GM19351 (cell line): Measurements from ENCODE around the gene BTBD9.

ENCODE experiments used
- ATAC-seq: cut with Tn5 transposase; IDR thresholded peaks from one replicate; pipeline ENCODE4 v1.9.1; 2021; ENCODE audit warnings: mild to moderate bottlenecking, moderate library complexity; ENCODE audit not compliant: unreplicated experiment

BTBD9 gene

DNA sequence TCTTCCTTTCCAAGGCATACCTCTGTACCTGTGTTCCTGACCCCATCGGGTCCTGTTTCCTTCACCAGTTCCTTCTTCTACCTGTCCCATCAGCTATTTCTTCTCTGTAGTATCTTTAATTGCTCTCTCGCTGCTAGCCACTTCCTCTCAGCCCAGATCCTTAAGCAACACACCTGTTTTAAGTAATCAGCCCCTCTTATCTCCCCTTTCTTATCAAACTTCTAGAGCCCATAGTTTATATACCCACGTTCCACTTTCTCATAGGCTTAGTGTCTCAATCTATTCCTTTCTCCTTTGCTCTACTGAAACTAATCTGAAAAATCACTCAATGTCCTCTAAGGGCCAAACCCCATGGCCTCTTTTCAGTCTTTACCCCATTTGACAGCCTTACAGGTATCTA, 239.6 kb downstream of the BTBD9 start:
- ATAC-seq: no peak

DNA sequence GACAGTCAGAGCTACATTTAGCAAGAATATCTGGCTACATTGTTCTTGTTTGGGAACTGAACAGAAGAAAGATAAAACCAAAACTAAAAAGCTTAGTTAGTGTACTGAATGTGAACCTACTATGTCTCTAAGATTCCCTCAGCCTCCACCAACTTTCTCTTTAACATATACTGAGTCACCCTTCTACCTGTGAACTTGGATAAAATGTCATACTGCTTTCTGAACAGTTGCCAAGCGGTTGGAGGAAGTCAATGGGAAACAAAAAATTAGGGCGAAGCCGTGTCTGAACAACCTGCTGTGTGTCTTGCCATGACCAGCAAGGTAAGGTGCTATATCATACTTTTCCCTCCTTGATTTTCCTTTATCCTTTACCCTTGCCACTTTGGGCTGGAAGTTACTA, 243.5 kb downstream of the BTBD9 start:
- no peak for ATAC-seq

DNA sequence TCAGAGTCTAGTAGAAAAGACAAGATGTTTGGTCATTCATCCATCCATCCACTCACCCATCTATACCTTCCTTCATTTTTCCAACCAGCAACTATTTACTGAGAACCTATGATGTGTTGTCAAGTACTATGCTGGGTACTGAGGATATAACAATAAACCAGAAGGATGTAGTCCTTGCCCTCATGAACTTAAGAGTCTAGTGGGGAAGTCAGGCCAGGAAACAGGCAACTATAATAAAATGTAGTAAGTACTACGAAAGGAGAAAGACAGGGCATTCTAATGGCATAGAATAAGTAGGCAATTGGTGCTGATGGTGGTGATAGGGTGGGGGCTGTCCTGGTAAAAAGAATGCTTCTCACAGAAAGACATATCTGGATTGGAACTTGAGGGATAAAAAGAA, 245.7 kb downstream of the BTBD9 start:
- no peak for ATAC-seq

DNA sequence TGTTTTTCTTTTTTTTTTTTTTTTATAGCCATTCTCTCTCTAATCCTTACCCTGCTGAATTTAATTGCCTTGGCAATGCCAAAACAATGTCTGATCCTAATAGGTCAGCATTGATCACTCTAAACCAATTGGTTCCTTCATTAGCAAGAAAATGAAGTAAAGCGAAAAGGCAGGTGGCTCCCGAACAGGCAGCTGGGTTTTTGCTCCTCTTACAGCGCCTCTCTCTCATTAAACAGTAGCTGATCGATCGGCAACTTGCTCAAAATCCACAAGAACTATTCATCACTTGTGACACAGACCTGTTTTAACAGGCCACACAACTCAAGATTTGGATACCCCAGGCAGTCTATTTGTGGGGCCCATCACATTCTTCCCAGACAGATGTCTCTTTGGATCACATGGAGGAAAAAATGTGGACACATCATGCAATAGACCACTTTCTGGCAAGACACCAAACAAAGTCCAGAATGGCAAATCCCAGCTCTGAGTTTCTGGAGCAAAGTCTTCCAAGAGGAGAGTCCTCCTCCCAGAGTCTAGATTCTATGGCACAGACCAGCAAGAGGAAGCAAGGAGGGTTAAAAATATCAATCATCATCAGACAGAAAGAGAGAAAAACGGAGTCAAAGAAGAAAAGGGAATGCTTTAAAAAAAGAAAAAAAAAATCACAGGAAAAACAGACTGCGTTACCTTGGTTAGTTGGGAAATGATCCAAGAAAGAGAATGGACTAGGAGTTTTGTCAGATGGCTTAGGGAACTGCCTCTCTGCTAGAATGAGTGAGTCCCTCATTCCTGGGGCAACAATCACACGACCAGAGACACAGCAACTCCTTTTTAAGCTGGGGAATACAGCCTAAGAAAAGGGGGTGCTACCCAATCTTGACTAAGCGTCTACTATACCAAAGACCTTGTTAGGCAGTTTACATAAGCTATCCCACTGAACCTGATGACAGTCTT, 247.8 kb downstream of the BTBD9 start:
- no peak for ATAC-seq

DNA sequence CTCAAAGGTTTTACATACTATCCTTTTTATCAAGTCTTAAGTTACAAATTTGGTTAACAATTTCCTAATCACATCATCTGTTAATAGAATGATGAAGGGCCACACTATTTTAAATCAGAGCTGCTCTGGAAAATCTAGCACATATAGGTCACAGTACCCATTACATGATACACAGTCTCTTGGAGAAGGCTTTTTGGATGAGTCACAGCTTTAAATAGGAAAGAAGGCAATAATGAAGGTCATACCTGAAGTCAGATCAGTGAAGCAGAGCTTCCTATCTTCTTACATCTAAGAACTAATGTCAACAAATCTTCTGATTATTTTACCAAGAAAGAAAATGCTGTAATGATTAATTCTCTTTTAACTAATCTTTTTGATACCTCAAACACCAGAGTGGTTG, 248.5 kb downstream of the BTBD9 start:
- ATAC-seq: no peak

DNA sequence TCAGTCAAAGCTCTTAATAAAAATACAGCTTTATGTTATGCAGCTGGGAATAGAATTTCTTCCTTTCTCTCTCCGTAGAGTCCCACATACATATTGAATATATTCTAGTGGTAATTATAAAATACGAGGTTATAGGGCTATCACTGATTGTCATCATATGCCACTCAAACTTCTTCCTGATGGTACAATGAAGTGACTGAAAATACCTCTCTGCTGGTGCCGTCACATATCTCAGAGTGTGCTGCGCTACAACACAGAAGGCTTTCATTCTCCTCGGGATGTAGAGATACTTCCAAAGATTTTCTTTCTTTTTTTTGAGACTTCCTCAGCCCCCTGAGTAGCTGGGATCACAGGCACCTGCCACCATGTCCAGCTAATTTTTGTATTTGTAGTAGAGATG, 249.9 kb downstream of the BTBD9 start:
- no peak for ATAC-seq

DNA sequence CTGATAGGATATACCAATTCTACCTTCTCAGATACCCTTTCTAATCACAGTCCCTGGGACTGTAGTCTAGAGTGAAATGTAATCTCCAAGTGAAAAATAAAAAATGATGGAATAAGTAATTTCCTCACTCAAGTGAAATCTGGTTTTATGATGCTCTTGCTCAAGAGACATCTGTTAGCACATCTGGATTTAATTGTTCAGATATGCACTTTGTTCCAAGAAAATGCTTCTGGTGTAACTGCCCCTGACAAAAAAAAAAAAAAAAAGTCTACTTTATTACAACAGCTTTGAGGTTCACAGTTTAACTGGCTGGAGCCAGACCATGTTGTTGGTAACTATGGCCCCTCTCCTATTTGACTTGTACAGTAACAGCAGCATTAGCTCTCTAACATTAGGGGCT, 251.8 kb downstream of the BTBD9 start:
- ATAC-seq: no peak

DNA sequence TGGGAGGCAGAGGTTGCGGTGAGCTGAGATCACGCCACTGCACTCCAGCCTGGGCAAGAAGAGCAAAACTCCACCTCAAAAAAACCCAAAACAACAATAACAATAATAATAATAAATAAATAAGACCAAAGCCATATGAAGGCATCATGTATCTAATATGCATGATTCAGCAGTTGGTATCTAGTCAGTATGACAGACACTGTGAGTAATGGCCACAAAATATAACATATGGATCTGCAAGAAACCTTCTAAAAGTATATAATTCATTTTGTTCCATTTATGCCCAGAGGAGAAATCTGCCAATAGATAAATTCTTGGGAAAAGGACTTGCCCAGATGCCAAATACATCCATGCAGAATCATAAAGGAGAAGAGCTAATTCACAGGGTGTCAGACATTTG, 252.3 kb downstream of the BTBD9 start:
- no peak for ATAC-seq

DNA sequence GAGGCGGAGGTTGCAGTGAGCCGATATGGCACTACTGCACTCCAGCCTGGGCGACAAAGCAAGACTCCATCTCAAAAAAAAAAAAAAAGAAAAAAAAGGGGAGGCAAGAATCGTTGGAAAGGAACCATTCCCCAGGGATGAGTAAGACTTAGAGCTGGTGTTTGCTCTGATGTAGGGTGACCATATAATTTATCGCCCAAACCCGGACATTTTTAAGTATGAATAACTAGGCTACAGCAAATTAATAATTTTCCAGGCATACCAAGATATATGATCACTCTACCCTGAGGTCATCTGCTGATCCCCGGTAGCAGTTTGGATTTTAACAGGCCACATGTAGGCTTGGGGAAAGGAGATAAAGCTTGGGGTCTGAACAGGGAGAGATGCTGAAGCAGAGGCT, 260.9 kb downstream of the BTBD9 start:
- no peak for ATAC-seq

DNA sequence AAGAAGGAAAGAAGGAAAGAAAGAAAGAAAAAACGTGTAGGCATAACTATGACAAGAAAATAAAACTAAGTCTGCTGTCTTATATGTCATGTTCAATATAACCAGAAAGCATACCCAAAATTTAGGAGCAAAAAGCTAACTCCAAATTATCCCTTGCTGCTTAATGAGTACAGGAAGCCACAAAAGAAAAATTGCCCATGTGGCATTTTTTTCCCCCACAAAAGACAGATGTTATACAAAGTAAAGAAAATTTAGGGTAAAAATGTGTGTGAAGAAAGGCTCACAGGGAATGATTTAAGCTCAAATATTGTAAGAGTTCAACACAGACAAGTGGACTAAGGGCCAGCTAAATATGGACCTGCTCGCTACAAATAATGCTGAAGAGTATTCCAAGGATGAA, 263.8 kb downstream of the BTBD9 start:
- ATAC-seq: no peak

DNA sequence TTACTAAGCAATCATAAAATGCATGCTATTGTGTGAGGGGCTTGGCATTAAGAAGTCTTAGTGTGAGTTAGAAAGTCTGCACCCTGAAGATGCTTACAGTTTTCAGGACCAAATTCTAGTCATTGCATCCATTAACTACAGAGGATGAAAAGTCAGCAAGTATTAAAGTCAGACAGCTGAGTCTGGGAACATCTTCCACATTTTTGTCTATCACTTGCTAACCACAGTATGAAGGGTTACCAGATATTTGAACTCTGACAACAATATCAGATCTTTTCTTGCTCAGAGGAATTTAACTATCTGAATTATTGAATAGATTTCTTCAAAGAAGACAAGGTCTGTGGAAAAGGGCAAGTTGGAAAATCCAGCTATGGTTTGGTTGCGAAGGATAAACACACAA, 264.4 kb downstream of the BTBD9 start:
- ATAC-seq: no peak

DNA sequence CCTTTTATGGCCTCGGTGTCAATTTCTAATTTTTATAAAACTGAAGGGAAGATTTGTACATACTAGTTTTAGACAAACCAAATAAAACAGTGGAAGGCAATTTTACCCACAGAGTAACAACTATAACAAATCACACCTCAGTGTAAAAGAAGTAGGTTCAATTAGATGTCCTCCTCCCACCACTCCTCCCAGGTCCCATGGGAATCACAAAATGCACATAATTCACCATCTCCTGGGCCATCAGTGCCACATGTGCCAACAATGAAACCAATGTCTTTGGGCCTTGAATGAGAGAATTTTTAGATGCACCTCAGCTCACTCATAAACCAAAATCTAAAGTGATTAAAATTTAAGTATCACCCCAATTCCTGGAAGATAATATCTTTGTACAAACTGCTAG, 267.8 kb downstream of the BTBD9 start:
- no peak for ATAC-seq

DNA sequence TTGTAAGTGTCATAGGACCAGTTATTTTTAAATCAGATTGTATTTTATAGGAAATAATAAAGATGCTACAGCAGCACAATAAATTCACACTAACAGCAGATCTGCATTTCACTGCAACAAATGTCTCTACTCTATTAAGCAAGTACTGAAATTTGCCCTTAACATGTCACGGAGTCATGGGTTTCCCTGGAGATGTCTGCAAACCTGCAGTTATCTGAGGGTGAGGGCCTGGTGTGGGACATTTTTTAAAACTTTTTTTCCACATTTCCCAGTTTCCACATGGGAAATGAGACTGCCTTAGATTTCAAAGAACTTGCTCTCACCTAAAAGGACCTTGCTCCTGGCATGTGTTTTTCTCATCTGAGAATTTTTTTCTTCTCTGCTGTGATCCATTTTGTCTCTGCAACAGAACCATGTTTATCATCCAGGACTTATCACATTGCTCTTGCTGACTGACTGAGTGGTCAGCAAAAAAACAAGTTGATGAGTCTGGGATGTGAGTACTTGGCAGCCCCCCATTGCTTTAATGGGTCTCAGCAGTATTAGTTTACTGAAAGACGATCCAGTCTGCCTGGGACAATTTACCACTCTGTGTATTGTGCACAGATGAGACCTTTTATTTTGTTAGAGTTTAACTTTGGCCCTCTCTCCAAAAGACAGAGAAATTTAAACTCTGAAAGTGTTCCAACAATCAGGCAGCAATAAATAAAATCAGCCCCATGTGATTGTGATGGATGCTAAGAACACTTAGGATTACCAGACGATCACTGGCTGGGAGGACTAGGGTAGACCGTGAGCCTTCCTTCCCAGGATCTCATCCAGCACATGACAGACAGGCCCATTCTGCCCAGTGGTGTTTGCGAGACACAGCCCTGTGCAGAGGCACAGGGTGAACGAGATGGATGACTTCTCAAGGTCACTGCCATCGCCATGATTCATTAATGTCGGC, 268.8 kb downstream of the BTBD9 start:
- no peak for ATAC-seq

DNA sequence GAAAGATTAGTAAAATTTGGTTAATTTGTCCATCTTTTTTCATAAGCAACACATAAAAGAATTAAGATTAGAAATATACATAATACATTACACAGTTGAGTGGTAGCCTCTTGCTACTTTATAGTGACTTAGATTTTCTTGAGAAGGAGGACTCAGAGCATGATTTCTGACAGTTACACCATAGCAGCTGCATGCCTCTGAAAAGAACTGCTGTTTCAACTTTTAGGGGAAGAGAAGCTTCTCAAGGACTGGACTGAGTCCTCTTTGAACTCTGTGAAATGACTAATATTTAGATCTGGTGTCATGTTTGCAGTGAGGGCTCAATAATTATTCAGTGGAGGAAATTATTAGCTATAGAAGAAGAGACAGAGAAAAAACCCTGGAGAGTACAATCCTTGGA, 272.5 kb downstream of the BTBD9 start:
- no peak for ATAC-seq

DNA sequence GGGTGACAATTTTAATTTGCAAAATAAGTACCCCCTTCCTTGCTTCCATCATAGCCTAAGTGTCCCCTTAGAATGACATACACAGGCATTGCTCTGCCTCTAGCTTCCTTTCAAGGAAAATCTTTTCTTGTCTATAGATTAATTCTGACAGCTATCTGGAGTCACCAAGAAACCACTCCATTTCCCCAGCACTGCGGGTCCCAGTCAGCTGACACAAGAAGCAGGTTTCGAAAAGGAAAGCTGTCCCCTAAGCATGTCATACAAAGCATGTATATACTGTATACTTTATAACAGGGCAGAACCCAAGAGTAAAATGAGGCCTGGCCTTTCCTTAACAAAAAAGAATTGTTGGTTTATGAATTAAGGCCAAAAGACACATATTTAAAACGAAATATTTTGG, 273.5 kb downstream of the BTBD9 start:
- ATAC-seq: no peak

DNA sequence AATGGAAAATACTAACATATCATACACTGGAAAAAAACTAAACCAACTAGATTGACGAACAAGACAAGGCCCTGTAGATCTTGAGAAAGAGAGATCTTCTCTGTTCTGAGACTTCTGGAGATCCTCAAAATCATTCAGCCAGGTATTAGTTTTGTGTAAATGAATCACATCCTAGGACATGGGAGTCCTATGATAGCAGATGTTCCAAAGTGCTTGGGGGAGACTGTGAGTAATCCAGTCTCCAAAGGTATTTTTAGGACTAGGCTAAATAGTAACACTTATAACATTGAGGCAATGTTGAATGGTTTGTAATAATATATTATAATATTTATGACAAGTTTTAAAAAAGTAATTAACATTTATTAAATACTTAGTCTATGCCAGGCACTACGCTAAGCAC, 275.0 kb downstream of the BTBD9 start:
- ATAC-seq: no peak

DNA sequence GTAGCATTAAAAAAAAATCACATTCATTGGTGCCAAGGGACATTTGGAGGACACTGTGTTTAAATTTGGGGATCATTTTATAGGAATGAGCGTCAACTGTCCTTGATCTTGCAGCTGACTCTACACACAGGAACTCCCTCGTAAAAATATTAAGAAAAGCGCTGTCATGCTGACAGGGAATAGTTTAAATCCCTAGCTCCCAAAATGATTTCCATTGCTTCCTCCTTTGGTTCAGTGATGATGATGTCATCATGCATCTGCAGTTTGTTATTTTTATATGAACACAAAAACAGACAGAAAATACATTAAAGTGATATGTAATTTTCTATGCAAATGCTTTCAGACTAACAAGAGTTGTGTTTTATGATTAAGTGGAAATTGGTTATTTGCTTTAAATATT, 275.6 kb downstream of the BTBD9 start:
- no peak for ATAC-seq

DNA sequence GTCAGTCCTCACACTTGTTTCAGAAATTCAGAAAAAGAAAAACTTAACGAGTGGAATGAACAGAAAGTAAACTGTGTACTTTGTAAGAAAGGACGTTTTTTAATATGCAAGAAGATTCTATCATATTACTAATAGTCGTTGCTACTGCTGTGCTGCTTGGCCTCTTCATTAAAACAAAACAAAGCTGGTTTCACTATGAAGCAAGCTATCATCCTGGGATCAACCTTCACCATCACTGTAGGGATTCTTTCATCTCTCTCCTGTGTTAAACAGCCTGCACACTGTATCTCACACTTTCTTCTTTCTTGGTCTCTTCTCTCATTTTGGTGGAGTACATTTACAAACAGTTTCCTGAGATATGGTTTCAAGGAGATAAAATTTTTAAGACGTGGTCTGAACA, 284.2 kb downstream of the BTBD9 start:
- ATAC-seq: peak; percentile 56

DNA sequence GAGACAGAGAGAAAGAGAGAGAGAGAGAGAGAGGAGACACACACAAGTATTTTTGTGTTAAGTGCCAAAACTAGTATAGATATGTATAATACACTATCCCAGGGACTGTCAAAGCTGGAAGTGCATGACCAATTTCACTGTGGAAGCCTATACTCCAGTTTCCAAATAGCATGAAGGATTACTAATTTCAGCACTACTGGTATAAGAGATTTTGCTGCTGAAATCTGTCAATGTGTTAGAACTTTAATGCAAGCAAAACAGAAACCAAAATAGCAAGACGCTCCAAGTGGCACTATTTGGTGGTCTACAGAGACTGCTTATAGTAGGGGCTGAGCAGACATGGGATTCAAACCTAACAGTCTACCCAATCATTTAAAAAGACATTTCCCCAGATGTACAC, 284.8 kb downstream of the BTBD9 start:
- ATAC-seq: peak; percentile 43

DNA sequence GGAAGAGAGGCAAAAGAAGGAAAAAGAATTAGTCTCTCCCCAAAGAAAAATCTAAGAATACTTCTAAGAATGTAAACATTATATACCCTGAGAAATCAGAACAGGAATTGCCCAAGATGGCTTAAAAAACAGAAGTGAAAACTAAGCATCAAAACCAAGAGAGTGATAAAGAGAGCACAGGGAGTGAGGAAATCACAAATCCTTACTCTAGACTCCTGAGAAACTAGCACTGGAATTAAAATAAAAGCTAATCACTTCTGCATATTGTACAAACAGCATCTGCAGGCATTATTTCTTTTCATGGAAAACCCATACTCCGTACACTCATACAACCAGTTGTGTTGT, 285.7 kb downstream of the BTBD9 start:
- no peak for ATAC-seq

DNA sequence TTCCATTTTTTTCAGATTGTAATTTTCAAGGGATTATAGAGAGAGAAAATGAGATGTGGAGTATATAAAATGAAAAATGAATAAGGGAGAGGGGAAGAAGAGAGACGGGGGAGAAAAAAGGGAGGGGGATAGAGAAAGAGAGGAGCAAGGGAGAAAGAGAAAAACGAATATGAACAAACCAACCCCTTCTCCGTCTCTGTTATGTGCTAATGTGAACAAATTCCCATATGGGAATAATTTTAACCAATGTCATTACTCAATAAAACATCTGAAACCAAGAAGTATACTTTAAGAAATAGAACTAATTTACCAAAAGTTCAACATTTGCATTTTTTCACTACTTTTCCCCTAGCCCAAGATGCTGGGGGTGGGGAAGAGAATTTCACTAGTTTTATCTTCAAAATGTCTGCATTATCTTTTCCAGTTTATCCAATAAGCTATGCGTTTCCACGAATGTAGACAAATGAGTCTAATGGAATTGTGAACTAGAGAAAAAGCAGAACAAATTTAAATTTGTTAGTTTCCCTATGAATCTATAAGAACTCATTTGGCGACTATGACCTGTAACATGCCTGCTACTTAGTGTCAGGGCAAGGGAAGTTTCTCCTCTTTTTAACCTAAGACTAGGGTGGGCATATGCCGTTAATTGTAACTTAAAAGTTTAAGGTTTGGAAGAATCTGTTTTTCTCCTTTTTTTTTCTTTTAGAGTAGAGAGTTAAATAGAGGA, 286.3 kb downstream of the BTBD9 start:
- ATAC-seq: no peak
